ENCODE results near the gene KLF16. TPM values are rescaled to one million over a fixed set of nuclear protein-coding genes. Genes with fewer than 3 reads are reported as not detected.

KLF16 gene
- total and polyA plus RNA-seq, 10 of the 15 experiments (the other 5 are each of a cell fraction or from before 2014, with no cell fraction given), result 0.03 to 41.2 (median 2.6) TPM

DNA sequence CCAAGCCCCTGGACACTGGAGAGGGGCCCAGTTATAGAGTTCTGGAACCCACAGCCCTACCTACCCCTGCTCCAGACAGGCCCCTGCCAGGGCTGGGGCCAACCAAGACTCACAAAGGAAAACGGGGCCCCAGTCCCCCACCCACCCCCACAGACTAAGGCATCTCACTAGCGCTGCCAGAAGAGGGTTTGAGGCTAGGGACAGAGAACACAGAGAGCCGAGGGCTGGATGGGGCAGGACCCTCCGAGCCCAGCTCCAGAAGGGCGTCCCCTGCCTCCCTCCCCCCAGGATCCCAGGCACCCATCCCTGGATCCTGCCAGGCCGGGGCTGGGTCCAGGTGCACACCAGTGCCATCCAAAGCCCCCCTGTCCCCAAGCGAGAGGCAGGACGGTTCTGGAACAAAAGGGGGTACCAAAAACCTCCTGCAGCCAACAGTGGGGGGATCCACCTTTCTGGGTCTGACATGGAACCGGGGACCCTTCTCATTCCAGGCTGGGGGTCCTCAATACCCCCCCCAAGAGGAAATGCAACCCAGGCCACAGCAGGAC, 10.7 kb downstream of the KLF16 start (continued):
- TF ChIP-seq, protein P1, sequence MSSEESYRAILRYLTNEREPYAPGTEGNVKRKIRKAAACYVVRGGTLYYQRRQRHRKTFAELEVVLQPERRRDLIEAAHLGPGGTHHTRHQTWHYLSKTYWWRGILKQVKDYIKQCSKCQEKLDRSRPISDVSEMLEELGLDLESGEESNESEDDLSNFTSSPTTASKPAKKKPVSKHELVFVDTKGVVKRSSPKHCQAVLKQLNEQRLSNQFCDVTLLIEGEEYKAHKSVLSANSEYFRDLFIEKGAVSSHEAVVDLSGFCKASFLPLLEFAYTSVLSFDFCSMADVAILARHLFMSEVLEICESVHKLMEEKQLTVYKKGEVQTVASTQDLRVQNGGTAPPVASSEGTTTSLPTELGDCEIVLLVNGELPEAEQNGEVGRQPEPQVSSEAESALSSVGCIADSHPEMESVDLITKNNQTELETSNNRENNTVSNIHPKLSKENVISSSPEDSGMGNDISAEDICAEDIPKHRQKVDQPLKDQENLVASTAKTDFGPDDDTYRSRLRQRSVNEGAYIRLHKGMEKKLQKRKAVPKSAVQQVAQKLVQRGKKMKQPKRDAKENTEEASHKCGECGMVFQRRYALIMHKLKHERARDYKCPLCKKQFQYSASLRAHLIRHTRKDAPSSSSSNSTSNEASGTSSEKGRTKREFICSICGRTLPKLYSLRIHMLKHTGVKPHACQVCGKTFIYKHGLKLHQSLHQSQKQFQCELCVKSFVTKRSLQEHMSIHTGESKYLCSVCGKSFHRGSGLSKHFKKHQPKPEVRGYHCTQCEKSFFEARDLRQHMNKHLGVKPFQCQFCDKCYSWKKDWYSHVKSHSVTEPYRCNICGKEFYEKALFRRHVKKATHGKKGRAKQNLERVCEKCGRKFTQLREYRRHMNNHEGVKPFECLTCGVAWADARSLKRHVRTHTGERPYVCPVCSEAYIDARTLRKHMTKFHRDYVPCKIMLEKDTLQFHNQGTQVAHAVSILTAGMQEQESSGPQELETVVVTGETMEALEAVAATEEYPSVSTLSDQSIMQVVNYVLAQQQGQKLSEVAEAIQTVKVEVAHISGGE (CRISPR knock-in tag; IDR thresholded peaks at IDR 0.05), result no peak
- TF ChIP-seq, protein P2, sequence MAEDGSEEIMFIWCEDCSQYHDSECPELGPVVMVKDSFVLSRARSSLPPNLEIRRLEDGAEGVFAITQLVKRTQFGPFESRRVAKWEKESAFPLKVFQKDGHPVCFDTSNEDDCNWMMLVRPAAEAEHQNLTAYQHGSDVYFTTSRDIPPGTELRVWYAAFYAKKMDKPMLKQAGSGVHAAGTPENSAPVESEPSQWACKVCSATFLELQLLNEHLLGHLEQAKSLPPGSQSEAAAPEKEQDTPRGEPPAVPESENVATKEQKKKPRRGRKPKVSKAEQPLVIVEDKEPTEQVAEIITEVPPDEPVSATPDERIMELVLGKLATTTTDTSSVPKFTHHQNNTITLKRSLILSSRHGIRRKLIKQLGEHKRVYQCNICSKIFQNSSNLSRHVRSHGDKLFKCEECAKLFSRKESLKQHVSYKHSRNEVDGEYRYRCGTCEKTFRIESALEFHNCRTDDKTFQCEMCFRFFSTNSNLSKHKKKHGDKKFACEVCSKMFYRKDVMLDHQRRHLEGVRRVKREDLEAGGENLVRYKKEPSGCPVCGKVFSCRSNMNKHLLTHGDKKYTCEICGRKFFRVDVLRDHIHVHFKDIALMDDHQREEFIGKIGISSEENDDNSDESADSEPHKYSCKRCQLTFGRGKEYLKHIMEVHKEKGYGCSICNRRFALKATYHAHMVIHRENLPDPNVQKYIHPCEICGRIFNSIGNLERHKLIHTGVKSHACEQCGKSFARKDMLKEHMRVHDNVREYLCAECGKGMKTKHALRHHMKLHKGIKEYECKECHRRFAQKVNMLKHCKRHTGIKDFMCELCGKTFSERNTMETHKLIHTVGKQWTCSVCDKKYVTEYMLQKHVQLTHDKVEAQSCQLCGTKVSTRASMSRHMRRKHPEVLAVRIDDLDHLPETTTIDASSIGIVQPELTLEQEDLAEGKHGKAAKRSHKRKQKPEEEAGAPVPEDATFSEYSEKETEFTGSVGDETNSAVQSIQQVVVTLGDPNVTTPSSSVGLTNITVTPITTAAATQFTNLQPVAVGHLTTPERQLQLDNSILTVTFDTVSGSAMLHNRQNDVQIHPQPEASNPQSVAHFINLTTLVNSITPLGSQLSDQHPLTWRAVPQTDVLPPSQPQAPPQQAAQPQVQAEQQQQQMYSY (CRISPR knock-in tag; IDR thresholded peaks at IDR 0.05), result no peak
